HAP-1 (cell line): ENCODE data around the gene UBTD2.

Experiments used
- DNase-seq, 2 experiments: peaks; one replicate each; pipeline ENCODE4 v3.0.0-alpha.2; 2016 to 2020; ENCODE audit warnings: low spot score in 2 of 2
- H3K27me3 ChIP-seq: fragments of 250-450 bp; sonication (Bioruptor Pico); 2 replicates; pipeline ENCODE4 v1.5.1; 2020; ENCODE audit warnings: low read depth, mild to moderate bottlenecking, moderate library complexity
- H3K36me3 ChIP-seq: fragments of 250-450 bp; sonication (Bioruptor Pico); replicated peaks from 2 replicates; pipeline ENCODE4 v1.5.1; 2020; ENCODE audit warnings: mild to moderate bottlenecking
- H3K4me1 ChIP-seq: fragments of 250-450 bp; sonication (Bioruptor Pico); 2 replicates; pipeline ENCODE4 v1.5.1; 2020; ENCODE audit warnings: mild to moderate bottlenecking
- H3K4me3 ChIP-seq: fragments of 250-450 bp; sonication (Bioruptor Pico); 2 replicates; pipeline ENCODE4 v1.5.1; 2020; ENCODE audit warnings: mild to moderate bottlenecking, moderate library complexity
- H3K9me3 ChIP-seq: fragments of 250-450 bp; sonication (Bioruptor Pico); 2 replicates; pipeline ENCODE4 v1.5.1; 2020; ENCODE audit warnings: mild to moderate bottlenecking, moderate library complexity
- in situ Hi-C: fragments of 300-500 bp; cut with MboI; formaldehyde crosslinking; loops from 3 replicates; pipeline ENCODE4 v1.14.3; 2020; ENCODE audit warnings: low sequenced_read_pairs, inconsistent platforms, mixed read lengths

The UBTD2 gene

DNA sequence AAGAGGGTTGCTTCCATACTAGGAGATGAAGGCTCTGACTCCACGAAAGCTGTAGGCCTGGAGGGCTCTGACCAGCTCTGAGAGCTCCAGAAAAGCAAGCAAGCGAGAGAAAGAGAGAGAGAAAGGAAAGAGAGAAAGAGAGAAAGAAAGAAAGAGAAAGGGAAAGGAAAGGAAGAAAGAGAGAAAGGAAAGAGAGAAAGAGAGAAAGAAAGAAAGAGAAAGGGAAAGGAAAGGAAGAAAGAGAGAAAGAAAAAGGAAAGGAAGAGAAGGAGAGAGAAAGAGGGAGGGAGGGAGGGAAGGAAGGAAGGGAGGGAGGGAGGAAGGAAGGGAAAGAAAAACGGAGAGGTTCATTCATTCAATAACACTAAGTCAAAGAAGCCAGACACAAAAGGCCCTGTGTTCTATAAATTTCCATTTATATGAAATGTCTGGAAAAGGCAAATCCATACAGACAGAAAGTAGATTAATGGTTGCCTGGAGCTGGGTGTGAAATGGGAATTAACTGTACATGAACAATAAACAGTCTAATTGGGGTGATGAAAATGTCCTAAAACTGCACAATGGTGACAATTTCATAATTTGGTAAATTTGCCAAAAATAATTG, 93.8 kb downstream of the UBTD2 start:
- H3K4me1 ChIP-seq, result peaks cover 14% of the 10 kb centered on the region
- DNase-seq, result peak in 1 of 2 experiments; percentile 77
- in situ Hi-C loops, result loop anchor here (5.0 kb wide), 1 partner anchor 77 kb away; no protein-coding TSS in a partner anchor
- no peaks in the 10 kb centered on the region for H3K27me3 ChIP-seq
- no peaks in the 10 kb centered on the region for H3K9me3 ChIP-seq
- peak overlapping the region; percentile 90; the same call in 1 of the 2 replicates for H3K4me3 ChIP-seq
- no peaks in the 10 kb centered on the region for H3K36me3 ChIP-seq

DNA sequence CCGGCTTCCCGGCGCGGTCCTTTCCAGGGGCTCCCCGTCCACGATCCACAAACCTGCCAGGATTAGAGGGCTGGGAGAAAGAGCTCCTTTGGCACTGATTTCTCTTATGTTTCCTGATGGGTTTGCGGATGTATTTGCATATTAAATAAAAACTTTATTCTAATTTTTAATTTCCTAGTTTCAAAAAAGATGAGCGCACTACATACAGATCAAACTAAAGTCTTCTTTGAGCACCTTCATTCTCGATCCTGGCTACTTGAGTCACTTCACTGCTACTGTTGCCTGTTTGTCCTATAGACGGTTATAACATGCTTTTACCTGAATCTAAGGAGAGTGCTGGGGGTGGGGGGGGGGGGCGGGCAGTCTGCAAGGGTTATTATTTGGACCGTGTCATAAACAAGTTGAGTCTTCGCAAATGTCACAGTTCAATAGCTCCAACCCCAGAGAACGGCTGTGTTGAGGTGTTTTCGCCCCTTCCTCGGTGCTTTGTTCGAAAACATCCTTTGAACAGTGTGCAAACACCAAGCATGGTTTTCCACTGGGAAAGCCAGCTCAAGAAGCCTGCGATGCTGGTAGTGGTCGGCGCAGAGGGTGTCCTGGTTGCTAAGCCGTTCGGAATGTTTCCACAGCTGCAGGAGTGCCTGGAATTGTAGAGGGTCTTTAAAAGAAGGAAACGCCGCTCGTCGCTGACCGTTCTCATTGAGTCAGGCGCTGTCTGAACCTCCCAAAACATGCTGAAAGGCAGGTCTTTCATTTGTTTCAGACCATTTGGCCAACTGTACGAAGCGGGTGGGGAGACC, 94.5 kb downstream of the UBTD2 start:
- Histone ChIP-seq H3K27me3 (no peaks in the 10 kb centered on the region), H3K36me3 (no peaks in the 10 kb centered on the region), H3K9me3 (no peaks in the 10 kb centered on the region), H3K4me3 (peak overlapping the region; percentile 90), H3K4me1 (peaks cover 14% of the 10 kb centered on the region)
- in situ Hi-C loops, result loop anchor here (5.0 kb wide), 1 partner anchor 77 kb away; no protein-coding TSS in a partner anchor
- DNase-seq, result peak in 1 of 2 experiments; percentile 42

DNA sequence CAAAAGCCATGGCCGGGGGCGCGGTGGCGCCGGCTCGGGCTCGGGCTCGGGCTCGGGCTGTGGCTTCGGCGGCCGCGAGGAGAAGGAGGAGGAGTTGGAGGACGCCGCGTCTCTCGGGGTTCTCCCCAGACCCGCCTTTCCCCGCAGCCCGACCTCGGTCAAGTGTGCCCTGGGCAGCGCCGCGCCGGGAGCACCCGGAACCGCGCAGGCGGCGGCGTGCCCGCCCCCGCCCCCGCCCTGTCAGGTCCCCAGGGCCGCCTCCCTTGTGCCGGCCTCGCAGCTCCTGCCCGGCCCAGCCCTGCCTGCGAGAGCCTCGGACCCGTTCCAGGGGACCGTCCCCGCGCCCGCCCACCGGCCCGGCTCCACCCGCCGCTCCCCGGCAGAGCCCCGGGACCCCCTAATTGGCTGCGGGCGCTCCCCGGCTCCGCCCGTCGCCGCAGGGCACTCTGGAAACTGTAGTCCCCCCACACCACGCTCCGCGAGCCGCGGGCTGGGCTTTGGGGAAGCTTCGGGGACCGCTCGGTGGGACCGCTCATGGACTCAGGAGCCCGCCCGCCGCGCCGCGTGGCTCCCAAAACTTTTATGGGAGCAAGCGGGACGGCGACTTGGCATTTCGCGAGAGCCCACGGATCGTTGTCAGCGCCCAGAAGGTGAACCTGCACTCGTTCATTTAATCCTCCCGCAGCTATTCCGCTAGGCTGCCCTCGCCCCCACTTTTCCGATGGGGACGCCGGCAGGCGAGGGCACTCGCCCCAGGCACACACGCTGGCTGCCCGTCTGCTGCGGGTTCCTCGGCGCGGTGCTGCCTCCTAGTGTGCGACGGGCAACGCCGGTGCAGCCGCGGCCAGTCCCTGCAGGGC, 95.3 kb downstream of the UBTD2 start, which contains the start of gene STK10:
Gene STK10 (minus strand): TSS at position 192 of the 860 bp plus-strand sequence. CDS start 182 bp downstream, at position 10.
- no peaks in the 10 kb centered on the region for H3K9me3 ChIP-seq
- DNase-seq, result peak; percentile 86 to 95
- no peaks in the 10 kb centered on the region for H3K27me3 ChIP-seq
- peaks cover 14% of the 10 kb centered on the region for H3K4me1 ChIP-seq
- H3K4me3 ChIP-seq, result peak within 1 kb of the TSS; percentile 90
- in situ Hi-C loops, result loop anchor here (5.0 kb wide), 1 partner anchor 76 kb away; no protein-coding TSS in a partner anchor
- H3K36me3 ChIP-seq, result no peaks in the 10 kb centered on the region

DNA sequence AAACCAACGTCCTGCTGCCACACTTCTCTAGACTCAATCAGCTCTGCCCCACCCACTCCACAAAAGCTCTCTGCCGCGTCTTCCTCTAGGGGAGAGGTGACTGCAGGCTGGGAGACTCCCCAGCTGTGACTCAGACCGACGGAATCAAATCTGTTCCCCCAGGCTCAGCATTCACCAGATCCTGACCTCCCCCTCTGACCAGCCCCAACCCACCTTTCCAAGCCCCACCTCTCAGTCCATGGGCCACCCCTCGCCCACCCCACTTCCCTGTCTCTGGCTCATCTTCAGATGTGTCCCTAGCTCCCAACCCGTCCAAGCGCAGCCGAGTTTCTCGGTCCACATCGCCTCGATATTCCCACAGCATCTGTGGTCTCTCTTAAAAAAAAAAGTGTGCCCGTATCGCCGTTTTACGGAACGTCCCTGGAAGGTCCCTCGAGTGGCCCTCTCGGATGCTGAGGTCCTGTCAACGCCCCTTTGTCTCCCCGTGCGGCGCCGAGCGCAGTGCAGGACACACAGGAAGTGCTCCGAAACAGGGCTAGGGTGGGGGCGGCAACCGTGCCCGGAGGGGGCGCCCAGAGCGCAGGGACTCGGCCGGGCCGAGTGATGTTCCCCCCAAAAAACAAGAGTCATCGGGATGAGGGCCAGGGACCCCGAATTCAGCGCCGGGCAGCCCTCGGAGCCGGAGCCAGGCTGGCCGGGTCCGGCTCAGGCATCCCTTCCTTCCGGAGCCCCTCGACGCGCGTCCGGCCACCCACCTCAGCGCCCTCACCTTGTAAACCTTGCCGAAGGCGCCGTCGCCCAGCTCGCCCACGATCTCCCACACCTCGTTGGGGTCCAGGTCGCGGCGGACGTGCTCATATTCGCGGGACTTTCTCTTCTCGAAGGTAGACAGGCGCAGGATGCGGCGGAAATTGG, 96.2 kb downstream of the UBTD2 start:
- H3K36me3 ChIP-seq, result no peaks in the 10 kb centered on the region
- peak; percentile 28 to 70 for DNase-seq
- in situ Hi-C loops, result loop anchor here (5.0 kb wide), 1 partner anchor 75 kb away; no protein-coding TSS in a partner anchor
- no peaks in the 10 kb centered on the region for H3K27me3 ChIP-seq
- H3K4me1 ChIP-seq, result peaks cover 14% of the 10 kb centered on the region
- H3K4me3 ChIP-seq, result peak overlapping the region; percentile 90
- no peaks in the 10 kb centered on the region for H3K9me3 ChIP-seq

DNA sequence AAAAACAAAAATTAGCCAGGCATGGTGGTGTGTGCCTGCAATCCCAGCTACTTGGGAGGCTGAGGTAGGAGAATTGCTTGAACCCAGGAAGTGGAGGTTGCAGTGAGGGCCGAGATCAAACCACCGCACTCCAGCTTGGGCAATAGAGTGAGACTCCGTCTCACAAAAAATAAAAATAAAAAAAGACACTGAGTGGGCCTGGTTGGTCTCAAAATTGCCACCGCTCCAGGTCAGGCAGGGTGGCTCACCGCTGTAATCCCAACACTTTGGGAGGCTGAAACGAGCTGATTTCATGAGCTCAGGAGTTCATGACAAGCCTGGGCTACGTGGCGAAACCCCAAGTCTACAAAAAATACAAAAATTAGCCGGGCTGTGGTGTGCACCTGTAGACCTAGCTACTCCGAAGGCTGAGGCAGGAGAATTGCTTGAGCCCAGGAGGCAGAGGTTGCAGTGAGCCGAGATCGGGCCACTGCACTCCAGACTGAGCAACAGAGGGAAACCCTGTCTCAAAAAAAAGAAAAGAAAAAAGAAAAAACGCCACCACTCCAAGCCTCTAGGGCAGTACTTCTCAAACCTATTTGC, 97.4 kb downstream of the UBTD2 start:
- DNase-seq, result no peak
- peaks cover 14% of the 10 kb centered on the region for H3K4me1 ChIP-seq
- H3K9me3 ChIP-seq, result no peaks in the 10 kb centered on the region
- in situ Hi-C loops, result loop anchor here (5.0 kb wide), 1 partner anchor 74 kb away; no protein-coding TSS in a partner anchor
- H3K27me3 ChIP-seq, result no peaks in the 10 kb centered on the region
- H3K36me3 ChIP-seq, result no peaks in the 10 kb centered on the region
- no peak overlapping the region for H3K4me3 ChIP-seq

DNA sequence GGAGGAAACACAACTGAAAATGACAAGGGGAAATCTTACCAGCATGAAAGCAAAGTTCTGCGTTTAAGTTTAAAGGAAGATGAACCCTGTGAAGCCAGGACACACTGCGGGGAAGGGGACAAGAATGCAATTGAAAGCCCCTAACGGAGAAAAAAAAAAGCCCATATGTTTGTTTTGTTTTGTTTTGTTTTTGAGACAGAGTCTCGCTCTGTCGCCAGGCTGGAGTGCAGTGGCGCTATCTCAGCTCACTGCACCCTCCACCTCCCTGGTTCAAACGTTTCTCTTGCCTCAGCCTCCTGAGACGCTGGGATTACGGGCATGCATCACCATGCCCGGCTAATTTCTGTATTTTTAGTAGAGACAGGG, 98.5 kb downstream of the UBTD2 start:
- no peaks in the 10 kb centered on the region for H3K9me3 ChIP-seq
- H3K4me1 ChIP-seq, result peaks cover 12% of the 10 kb centered on the region
- in situ Hi-C loops, result loop anchor here (5.0 kb wide), 1 partner anchor 73 kb away; no protein-coding TSS in a partner anchor
- H3K27me3 ChIP-seq, result no peaks in the 10 kb centered on the region
- no peaks in the 10 kb centered on the region for H3K36me3 ChIP-seq
- no peak for DNase-seq
- H3K4me3 ChIP-seq, result no peak overlapping the region

DNA sequence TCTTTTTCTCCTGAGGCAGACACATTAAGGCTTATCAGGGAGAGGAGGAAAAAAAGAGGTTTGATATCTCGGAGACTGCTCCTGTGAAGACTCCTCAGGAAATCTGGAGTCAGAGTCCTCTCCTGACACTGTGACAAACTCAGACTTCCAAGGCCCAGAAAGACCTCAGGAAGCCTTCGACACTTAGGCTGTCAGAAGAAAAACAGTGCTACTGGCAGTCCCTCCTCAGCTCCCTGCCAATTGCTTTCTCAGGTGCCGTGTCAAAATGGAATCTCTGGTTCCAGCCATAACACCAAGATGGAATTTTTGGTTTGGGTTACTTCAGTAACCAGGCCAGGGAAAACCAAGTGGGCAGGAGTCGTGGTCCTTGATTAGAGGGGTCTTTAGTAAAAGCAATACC, 99.7 kb downstream of the UBTD2 start:
- H3K36me3 ChIP-seq, result no peaks in the 10 kb centered on the region
- H3K27me3 ChIP-seq, result no peaks in the 10 kb centered on the region
- in situ Hi-C loops, result no loop called here
- peaks cover 4% of the 10 kb centered on the region for H3K4me1 ChIP-seq
- H3K9me3 ChIP-seq, result no peaks in the 10 kb centered on the region
- H3K4me3 ChIP-seq, result no peak overlapping the region
- no peak for DNase-seq

DNA sequence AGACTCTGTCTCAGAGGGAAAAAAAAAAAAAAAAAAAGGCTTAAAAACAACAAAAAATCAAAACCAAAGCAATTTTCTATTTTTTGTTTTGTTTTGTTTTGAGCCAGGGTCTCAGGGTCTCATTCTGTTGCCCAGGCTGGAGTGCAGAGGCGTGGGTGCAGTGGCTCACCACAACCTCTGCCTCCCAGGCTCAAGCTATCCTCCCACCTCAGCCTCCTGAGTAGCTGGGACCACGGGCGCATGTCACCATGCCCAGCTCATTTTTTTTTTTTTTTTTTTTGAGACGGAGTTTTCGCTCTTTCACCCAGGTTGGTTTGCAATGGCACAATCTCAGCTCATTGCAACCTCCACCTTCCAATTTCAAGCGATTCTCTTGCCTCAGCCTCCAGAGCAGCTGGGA, 101.3 kb downstream of the UBTD2 start:
- Histone ChIP-seq H3K9me3 (no peaks in the 10 kb centered on the region), H3K4me3 (no peak overlapping the region), H3K27me3 (no peaks in the 10 kb centered on the region), H3K36me3 (no peaks in the 10 kb centered on the region), H3K4me1 (peaks cover 4% of the 10 kb centered on the region)
- in situ Hi-C loops, result no loop called here
- DNase-seq, result no peak

DNA sequence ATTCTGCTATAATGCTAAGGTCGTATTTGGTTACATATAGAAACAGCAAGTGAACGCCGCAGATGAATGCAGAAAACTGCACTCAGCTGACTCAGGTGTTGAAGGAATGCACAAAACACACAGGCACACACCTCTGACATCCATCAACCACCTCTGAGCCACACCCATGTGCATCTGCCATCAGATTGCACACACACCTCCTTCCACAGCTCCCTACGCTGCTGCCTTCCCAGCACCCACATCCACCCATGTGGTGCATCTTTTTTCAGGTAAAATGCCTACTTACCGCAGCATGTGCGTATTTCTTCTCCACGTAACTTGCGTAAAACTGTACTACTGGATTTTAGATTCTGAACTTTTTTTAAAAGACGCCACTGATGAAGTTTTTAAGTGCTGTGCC, 102.6 kb downstream of the UBTD2 start:
- H3K4me1 ChIP-seq, result no peaks in the 10 kb centered on the region
- H3K4me3 ChIP-seq, result no peak overlapping the region
- in situ Hi-C loops, result no loop called here
- no peaks in the 10 kb centered on the region for H3K36me3 ChIP-seq
- no peak for DNase-seq
- H3K9me3 ChIP-seq, result no peaks in the 10 kb centered on the region
- no peaks in the 10 kb centered on the region for H3K27me3 ChIP-seq

DNA sequence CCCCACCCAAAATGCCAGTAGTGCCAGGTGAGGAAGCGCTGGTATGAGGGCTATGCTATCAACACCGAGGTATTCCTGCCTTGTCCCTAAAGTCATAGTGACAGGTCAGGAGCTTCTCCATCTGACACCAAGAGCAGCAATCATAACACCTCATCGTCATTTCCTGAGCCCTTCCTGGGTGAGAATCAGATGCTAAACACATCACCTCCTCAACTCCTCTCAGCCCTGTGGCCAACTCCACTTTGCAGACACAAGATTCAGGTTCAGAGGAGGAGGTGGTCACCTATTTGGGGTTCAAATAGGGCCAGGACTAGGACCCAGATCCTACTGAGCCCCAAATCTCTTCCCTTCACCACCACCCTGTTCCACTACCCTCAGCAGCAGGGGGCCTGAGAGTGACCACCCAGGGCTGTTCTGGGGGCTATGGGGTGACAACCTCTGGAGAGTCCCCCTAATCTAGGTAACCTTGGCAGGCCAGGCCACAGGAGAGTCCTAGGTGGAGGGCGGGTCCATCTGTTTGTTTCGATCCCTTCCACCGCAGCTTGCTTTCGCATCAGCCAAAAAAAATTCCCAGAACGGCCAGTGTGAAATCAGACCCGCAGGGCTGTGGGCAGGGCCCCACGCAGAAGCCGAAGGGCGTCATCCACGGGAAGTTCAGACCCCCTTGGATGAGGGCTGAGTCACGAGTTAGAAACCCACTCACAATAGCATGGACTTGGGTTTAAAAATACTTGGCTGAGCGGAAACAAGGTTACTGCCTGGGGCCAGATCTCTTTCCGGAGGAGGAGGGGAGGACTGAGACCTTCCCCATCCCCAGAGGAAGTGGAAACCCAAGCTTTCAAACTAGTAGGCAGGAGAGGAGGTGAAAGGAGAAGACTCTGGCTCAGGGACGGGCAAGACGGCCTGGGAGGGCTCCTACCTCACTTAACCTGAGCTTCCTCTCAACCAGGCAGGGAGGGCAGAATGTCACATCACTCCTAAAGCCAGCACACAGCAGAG, 104.3 kb downstream of the UBTD2 start:
- in situ Hi-C loops, result no loop called here
- Histone ChIP-seq H3K9me3 (no peaks in the 10 kb centered on the region), H3K36me3 (no peaks in the 10 kb centered on the region), H3K4me3 (no peak overlapping the region), H3K4me1 (no peaks in the 10 kb centered on the region), H3K27me3 (no peaks in the 10 kb centered on the region)
- DNase-seq, result no peak

DNA sequence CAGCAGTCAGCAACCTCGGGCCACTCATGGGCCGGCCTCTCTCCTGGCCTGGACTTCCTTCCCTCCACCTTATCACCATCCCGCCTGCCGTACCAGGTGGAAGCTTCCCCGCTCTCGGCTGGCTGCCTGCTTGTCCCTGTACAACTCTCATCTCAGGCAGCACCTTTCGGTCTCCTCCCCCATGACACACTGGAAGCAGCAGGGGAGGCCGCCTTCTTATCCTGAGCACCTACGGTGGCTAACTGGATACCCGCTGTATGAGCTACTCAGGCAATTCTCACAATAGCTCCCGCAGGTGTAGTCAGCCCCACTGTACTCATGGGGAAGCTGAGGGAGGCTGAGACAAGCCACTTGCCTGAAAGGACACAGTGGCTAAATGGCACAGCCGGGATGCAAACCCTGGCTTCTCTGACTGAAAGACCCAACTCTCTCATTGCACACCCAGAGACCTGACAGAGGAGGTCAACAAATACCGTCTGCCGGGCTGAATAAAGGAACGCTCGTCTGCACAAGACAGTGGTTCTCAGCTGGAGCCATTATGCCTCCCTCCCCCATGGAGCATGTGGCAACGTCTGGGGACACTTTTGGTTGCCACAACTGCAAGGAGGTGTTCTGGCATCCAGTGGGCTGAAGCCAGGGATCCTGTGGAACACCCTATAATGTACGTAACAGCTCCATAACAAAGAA, 105.1 kb downstream of the UBTD2 start:
- no peak for DNase-seq
- in situ Hi-C loops, result no loop called here
- Histone ChIP-seq H3K36me3 (no peaks in the 10 kb centered on the region), H3K4me1 (no peaks in the 10 kb centered on the region), H3K27me3 (no peaks in the 10 kb centered on the region), H3K4me3 (no peak overlapping the region), H3K9me3 (no peaks in the 10 kb centered on the region)
